ENCODE data around the gene KRT77.
A peak's percentile ranks its signal among the peaks of the same experiment; 100 is the strongest.

Gene KRT77

GRCh38 chr12:52650520-52651081 lies 52.7 kb downstream of the KRT77 start:
- DNase-seq = no peak

DNA sequence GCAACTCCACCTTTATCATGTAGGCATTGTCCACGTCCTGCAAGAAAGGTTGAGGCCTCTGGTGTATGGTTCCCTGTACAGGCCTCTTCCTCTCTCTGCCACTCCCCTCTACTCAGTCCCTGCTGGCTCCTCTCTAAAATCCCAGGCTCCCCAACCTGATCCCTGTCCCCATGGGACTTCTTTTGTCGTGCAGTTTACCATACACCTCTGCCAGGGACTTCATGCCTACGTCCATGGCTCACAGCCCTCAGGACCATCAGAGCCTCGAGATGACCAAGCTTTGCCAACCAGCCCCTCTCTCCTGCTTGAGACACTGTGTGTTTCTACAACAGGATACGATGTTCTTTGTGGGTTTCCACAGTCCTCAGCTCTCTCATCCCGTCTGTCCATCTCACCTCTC lies 54.3 kb downstream of the KRT77 start:
- no peak for DNase-seq

DNA sequence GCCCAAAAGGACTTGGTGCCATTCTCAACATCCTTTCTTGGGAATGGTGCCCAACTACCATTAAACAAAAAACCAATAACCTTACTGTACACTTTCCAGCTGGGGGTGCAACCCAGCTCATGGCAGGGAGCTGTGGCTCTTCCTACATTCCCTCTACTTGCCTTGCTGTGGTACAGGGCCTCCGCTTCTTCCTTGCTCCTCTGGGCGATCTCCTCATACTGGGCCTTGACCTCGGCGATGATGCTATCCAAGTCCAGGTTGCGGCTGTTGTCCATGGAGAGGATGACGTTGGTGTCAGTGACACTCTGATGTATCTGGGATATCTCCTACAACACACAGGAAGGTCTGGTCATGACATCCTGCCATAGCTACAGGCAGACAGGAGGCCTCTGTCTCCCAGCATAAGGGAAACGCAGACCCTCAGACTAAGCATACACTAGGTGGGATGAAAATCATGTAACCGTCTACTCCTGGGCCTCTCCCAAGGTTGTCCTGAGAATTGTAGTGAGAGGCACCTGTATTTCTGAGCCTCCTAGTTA lies 55.2 kb downstream of the KRT77 start:
- DNase-seq = no peak

- no peak for DNase-seq
These were observed 55.7 kb downstream of the KRT77 start for GRCh38 chr12:52647601-52648000.

- no peak for DNase-seq
These were observed 56.7 kb downstream of the KRT77 start for GRCh38 chr12:52646613-52647012.

DNA sequence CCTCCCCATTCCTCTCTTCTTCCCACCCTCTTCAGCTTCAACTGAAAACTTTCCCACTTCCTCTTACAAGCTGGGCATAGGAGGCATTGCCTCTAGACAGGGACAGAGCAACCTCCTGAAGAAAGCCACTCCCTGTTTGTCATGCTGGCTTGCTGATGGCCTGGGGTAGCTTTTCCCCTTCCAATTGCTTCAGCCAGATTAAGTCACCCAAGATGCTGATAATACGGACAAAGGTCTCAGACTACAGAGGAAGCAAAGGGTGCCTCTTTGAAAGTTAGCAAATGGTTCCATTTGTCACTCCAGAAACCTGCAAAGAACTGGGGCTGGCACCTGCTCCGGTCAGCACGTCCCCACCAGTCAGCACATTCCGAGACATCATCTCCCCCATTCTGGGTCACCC lies 57.3 kb downstream of the KRT77 start:
- no peak for DNase-seq

DNA sequence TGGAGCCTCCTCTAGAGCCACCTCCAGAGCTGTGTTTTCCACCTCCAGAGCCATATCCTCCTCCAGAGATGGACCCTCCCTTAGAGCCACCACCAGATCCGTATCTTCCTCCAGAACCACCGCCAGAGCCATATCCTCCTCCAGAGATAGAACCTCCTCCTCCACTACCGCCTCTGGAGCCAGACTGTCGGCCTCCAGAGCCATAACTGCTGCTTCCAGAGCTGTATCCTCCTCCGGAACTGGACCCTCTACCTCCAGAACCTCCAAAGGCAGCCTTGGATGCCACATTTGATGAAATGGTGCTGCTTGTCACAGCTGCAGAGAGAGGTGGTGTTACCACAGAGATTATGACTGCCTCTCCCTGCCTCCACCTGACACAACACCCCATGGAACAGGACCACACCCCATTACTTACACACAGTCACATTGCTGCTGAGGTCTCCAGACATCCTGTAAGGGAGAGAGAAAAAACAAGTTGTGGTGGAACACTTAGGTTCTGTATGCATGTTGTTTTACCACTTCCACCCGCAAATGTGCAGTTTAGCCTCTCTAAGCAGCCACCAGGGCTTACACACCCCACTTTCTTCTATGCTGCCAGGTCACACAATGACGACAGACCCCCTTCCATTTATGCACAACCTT lies 58.1 kb downstream of the KRT77 start:
- DNase-seq = peak; percentile 18

GRCh38 chr12:52644078-52644415 lies 59.3 kb downstream of the KRT77 start:
- no peak for DNase-seq

DNA sequence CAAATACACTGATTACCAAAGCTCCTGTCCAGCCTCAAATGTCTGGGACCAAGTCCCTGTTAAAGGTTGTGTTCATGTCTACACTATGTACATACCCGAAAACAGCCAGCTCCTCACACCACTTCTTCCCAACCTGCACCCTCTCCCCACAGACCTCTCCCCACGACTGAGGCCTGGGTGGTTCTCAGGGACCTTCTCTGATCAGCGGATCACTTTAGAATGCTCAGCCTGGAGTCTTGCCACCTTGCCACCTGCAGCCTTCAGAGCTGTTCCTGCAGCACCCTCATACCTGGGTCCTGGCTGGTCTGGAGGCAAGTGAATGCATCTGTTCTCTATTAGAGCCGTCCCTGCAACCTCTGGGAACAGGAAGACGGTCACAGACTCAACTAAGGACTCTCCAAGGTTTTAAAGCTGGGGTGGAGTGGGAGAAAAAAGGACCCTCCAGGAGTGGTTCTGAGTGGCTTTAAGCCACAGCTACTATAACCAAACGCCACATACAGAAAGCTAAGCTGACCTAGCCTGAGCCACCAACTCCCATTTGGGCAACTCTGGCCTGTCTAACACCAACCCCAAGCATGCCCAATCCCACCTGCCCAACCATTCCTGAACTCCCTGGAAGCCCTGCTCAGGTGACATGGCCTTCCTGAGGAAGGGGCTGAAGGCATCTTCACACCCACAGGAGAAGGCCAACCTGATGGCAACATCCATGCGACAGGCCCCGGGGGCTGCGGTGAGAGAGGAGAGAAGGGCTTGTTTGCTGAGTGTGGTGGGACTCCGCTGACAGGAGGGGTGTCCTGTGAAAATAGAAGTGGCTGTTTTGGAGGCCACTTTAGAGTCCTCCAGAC lies 59.9 kb downstream of the KRT77 start:
- DNase-seq = no peak

GRCh38 chr12:52641468-52641867 lies 61.9 kb downstream of the KRT77 start:
- DNase-seq = no peak
